CD4-positive, CD25-positive, alpha-beta regulatory T cell (primary cell): Measurements from ENCODE around the gene TLCD1. TPM values are rescaled to one million over a fixed set of nuclear protein-coding genes. Genes with fewer than 3 reads are reported as not detected.

Experiments
- ATAC-seq, 2 donors: fragments of 150-1000 bp; cut with Tn5 transposase; one replicate each; pipeline ENCODE4 v1.10.0; 2021; ENCODE audit warnings: low read depth in 2 of 2, moderate number of reproducible peaks in 2 of 2, moderate library complexity in 1 of 2
- DNase-seq, 3 donors: peaks; one replicate each; pipeline versions ENCODE4 v3.0.0 to v3.0.0-alpha.2; 2012 to 2022; ENCODE audit warnings: mixed read lengths in 1 of 3
- H3K27ac ChIP-seq: one replicate; pipeline ENCODE4 v1.7.0; 2013; ENCODE audit warnings: mild to moderate bottlenecking, low read length; ENCODE audit not compliant: insufficient read depth, poor library complexity, severe bottlenecking
- H3K27me3 ChIP-seq: one replicate; pipeline ENCODE4 v1.7.0; 2013; ENCODE audit warnings: low read length; ENCODE audit not compliant: control insufficient read depth, insufficient read depth
- H3K36me3 ChIP-seq: one replicate; pipeline ENCODE4 v1.7.0; 2013; ENCODE audit warnings: mild to moderate bottlenecking, low read length, moderate library complexity; ENCODE audit not compliant: control insufficient read depth, insufficient read depth
- H3K4me1 ChIP-seq: 2 replicates; pipeline ENCODE4 v1.7.0; 2013; ENCODE audit warnings: mild to moderate bottlenecking, low read length; ENCODE audit not compliant: insufficient read depth, control insufficient read depth, poor library complexity, severe bottlenecking
- H3K4me3 ChIP-seq: one replicate; pipeline ENCODE4 v1.7.0; 2013; ENCODE audit warnings: low read depth, mild to moderate bottlenecking, low read length, moderate library complexity
- H3K9me3 ChIP-seq, 2 experiments: 1 replicate in 1 of 2; 2 replicates in 1 of 2; pipeline ENCODE4 v1.7.0; 2013; ENCODE audit warnings: low read length in 2 of 2, mild to moderate bottlenecking in 1 of 2, moderate library complexity in 1 of 2; ENCODE audit not compliant: control insufficient read depth in 2 of 2
- H3K27ac Mint-ChIP-seq, 3 donors: one replicate each; pipeline ENCODE4 v1.8.0; 2020 to 2022; ENCODE audit warnings: mild to moderate bottlenecking in 3 of 3, mixed read lengths in 3 of 3, moderate library complexity in 2 of 3
- H3K27me3 Mint-ChIP-seq: one replicate; pipeline ENCODE4 v1.8.0; 2022; ENCODE audit warnings: mild to moderate bottlenecking, mixed read lengths
- H3K36me3 Mint-ChIP-seq: one replicate; pipeline ENCODE4 v1.8.0; 2020; ENCODE audit warnings: mixed read lengths
- H3K4me1 Mint-ChIP-seq, 4 donors: one replicate each; pipeline ENCODE4 v1.8.0; 2020 to 2022; ENCODE audit warnings: mixed read lengths in 4 of 4, mild to moderate bottlenecking in 1 of 4
- H3K4me3 Mint-ChIP-seq, 4 donors: one replicate each; pipeline ENCODE4 v1.8.0; 2020 to 2022; ENCODE audit warnings: mild to moderate bottlenecking in 4 of 4, mixed read lengths in 4 of 4, moderate library complexity in 3 of 4
- H3K9me3 Mint-ChIP-seq, 7 donors: one replicate each; pipeline ENCODE4 v1.8.0; 2020 to 2022; ENCODE audit warnings: mixed read lengths in 7 of 7, mild to moderate bottlenecking in 3 of 7, moderate library complexity in 2 of 7
- polyA plus RNA-seq, 4 donors: library from polyadenylated mRNA; unstranded; fragments of 300-500 nt; fragmentation: Illumina TruSeq; gene quantifications; one replicate each; pipeline ENCODE4 v1.2.3, GENCODE V29; 2021
- total RNA-seq: library from RNA; stranded (reverse); gene quantifications from one replicate; pipeline ENCODE4 v1.2.3, GENCODE V29; 2022

TLCD1 gene
- total and polyA plus RNA-seq, 5 donors from 2014 or later: 1.3 TPM; not detected in 4

- H3K4me1 ChIP-seq: peaks cover 38% of the 10 kb centered on the region
These were observed 19.1 kb upstream of the TLCD1 start for GRCh38 chr17:28744972-28745785.

GRCh38 chr17:28744104-28744971, 18.3 kb upstream of the TLCD1 start:
- no peaks in the 10 kb centered on the region for H3K9me3 Mint-ChIP-seq

More at GRCh38 chr17:28744972-28745785, 19.1 kb upstream of the TLCD1 start:
- peak in 2 of 3 donors; percentile 33 to 55 for DNase-seq
- Mint-ChIP-seq H3K9me3 (no peaks in the 10 kb centered on the region), H3K27me3 (no peaks in the 10 kb centered on the region), H3K27ac (peak overlapping the region; percentile 74 to 93 (median 88)), H3K36me3 (no peaks in the 10 kb centered on the region), H3K4me1 (peaks cover 0 to 35% (median 5%) of the 10 kb centered on the region in 4 donors), H3K4me3 (peak overlapping the region; percentile 90 to 97 (median 93))
- Histone ChIP-seq H3K36me3 (peaks cover 14% of the 10 kb centered on the region), H3K27ac (peak overlapping the region; percentile 92), H3K9me3 (no peaks in the 10 kb centered on the region), H3K27me3 (no peaks in the 10 kb centered on the region), H3K4me3 (peak overlapping the region; percentile 89)
- ATAC-seq: no peak

GRCh38 chr17:28743243-28744103, 17.4 kb upstream of the TLCD1 start, which contains the start of gene TRAF4:
Gene TRAF4, plus strand, starts transcription at chr17:28744011. Its CDS starts 102 bp downstream, at chr17:28744113.
- Histone ChIP-seq H3K27ac (peak within 1 kb of the TSS; percentile 92), H3K9me3 (no peaks in the 10 kb centered on the region), H3K27me3 (no peaks in the 10 kb centered on the region), H3K4me1 (peaks cover 33% of the 10 kb centered on the region), H3K36me3 (peaks cover 9% of the 10 kb centered on the region), H3K4me3 (peak within 1 kb of the TSS; percentile 89)
- DNase-seq (peak; percentile 73 to 85 (median 74)), ATAC-seq (peak; percentile 89 to 90)
- H3K27ac Mint-ChIP-seq: peak within 1 kb of the TSS; percentile 88 to 93 (median 90)
- peaks cover 3 to 32% (median 7%) of the 10 kb centered on the region in 4 donors for H3K4me1 Mint-ChIP-seq
- H3K27me3 Mint-ChIP-seq: no peaks in the 10 kb centered on the region
- no peaks in the 10 kb centered on the region for H3K9me3 Mint-ChIP-seq
- H3K4me3 Mint-ChIP-seq: peak within 1 kb of the TSS; percentile 90 to 97 (median 93)
- H3K36me3 Mint-ChIP-seq: peaks cover 4% of the 10 kb centered on the region

More at GRCh38 chr17:28744104-28744971, 18.3 kb upstream of the TLCD1 start:
- no peaks in the 10 kb centered on the region for H3K27me3 ChIP-seq
- Mint-ChIP-seq H3K4me3 (peak overlapping the region; percentile 90 to 97 (median 93)), H3K4me1 (peaks cover 0 to 29% (median 3%) of the 10 kb centered on the region in 4 donors), H3K27me3 (no peaks in the 10 kb centered on the region), H3K27ac (peak overlapping the region; percentile 74 to 93 (median 88)), H3K36me3 (no peaks in the 10 kb centered on the region)
- peak; percentile 64 to 71 (median 66) for DNase-seq
- H3K4me1 ChIP-seq: peaks cover 33% of the 10 kb centered on the region
- H3K27ac ChIP-seq: peak overlapping the region; percentile 92
- peaks cover 14% of the 10 kb centered on the region for H3K36me3 ChIP-seq
- peak; percentile 14 to 20 for ATAC-seq
- no peaks in the 10 kb centered on the region for H3K9me3 ChIP-seq
- H3K4me3 ChIP-seq: peak overlapping the region; percentile 89

GRCh38 chr17:28741358-28742349, 15.6 kb upstream of the TLCD1 start:
- Mint-ChIP-seq H3K27me3 (no peaks in the 10 kb centered on the region), H3K4me1 (peaks cover 5 to 34% (median 11%) of the 10 kb centered on the region in 4 donors), H3K4me3 (peak overlapping the region in 2 of 4 donors; percentile 15 to 41), H3K9me3 (no peaks in the 10 kb centered on the region), H3K36me3 (peaks cover 9% of the 10 kb centered on the region), H3K27ac (no peak overlapping the region)
- Histone ChIP-seq H3K4me1 (peaks cover 33% of the 10 kb centered on the region), H3K4me3 (no peak overlapping the region), H3K27me3 (no peaks in the 10 kb centered on the region), H3K27ac (no peak overlapping the region), H3K9me3 (no peaks in the 10 kb centered on the region), H3K36me3 (no peaks in the 10 kb centered on the region)
- DNase-seq (no peak), ATAC-seq (no peak)

- Histone ChIP-seq H3K4me3 (no peak overlapping the region), H3K4me1 (peaks cover 23% of the 10 kb centered on the region), H3K27ac (no peak overlapping the region), H3K27me3 (no peaks in the 10 kb centered on the region), H3K9me3 (no peaks in the 10 kb centered on the region), H3K36me3 (no peaks in the 10 kb centered on the region)
- ATAC-seq: no peak
- Mint-ChIP-seq H3K4me1 (peaks cover 5 to 25% (median 11%) of the 10 kb centered on the region in 4 donors), H3K27ac (no peak overlapping the region), H3K4me3 (peak overlapping the region in 1 of 4 donors; percentile 41), H3K27me3 (no peaks in the 10 kb centered on the region), H3K36me3 (peaks cover 9% of the 10 kb centered on the region), H3K9me3 (no peaks in the 10 kb centered on the region)
- DNase-seq: no peak
These were observed 14.6 kb upstream of the TLCD1 start for GRCh38 chr17:28740406-28741357.
